ENCODE results near the gene HOXC12. TPM values are rescaled to one million over a fixed set of nuclear protein-coding genes. Genes with fewer than 3 reads are reported as not detected.
A peak's percentile ranks its signal among the peaks of the same experiment; 100 is the strongest.

The HOXC12 gene
- total and polyA plus RNA-seq, 3 experiments from 2014 or later, result not detected

- H3K27me3 Mint-ChIP-seq, result peaks cover 91 to 95% of the 10 kb centered on the region in 2 donors
- CTCF ChIA-PET, result interaction anchor here (1.2 kb wide), 1 partner anchor 40 kb away, joined by 3 read pairs; no protein-coding TSS in a partner anchor
- H3K9me3 ChIP-seq (ENCODE audit: low read length), result no peaks in the 10 kb centered on the region
These were observed 2.9 kb upstream of the HOXC12 start for GRCh38 chr12:53951577-53952334.

DNA sequence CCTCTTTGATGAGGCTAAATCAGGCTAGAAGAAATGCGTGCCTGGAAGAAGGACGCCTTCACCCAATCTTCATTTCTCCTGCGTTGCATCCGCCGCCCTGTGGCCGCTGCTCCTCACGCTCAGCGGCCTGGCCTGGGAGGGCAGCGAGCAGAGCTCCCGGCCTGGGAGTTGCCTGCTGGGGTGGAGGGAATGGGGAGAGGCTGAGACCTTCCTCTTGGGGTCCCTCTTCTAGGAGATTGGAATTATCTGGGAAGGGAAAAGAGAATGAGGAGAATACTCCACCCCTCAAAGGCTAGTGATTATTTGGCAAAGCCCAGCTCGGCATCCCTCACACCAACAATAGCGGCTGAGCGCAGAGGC lies 2.4 kb upstream of the HOXC12 start:
- no peak overlapping the region for H3K4me3 ChIP-seq (ENCODE audit: low read length)
- ChIA-PET CTCF (no interaction called here), POLR2A (no interaction called here)
- H3K4me1 ChIP-seq (ENCODE audit: insufficient read depth, low read length), result peaks cover 21% of the 10 kb centered on the region
- H3K9me3 ChIP-seq (ENCODE audit: low read length), result no peaks in the 10 kb centered on the region
- peaks cover 90% of the 10 kb centered on the region for H3K27me3 ChIP-seq (ENCODE audit: insufficient read depth, low read length, poor library complexity, severe bottlenecking)
- peaks cover 19 to 43% (median 22%) of the 10 kb centered on the region in 3 donors for H3K4me1 Mint-ChIP-seq
- peaks cover 90 to 95% of the 10 kb centered on the region in 2 donors for H3K27me3 Mint-ChIP-seq
- peaks cover 0 to 2% (median 0%) of the 10 kb centered on the region in 3 donors for H3K36me3 Mint-ChIP-seq
- no peak overlapping the region for H3K27ac ChIP-seq (ENCODE audit: low read depth, low read length)
- H3K9me3 Mint-ChIP-seq, result peaks cover 0 to 12% (median 4%) of the 10 kb centered on the region in 5 donors
- H3K27ac Mint-ChIP-seq, result peak overlapping the region in 2 of 8 donors; percentile 25 to 72
- H3K4me3 Mint-ChIP-seq, result peak overlapping the region in 6 of 7 donors; percentile 28 to 77 (median 33)
- no peaks in the 10 kb centered on the region for H3K36me3 ChIP-seq (ENCODE audit: insufficient read depth, low read length)
- DNase-seq, result no peak

More at GRCh38 chr12:53951577-53952334, 2.9 kb upstream of the HOXC12 start:
- H3K4me3 Mint-ChIP-seq, result peak overlapping the region in 5 of 7 donors; percentile 0 to 77 (median 59)
- Histone ChIP-seq H3K27ac (ENCODE audit: low read depth, low read length) (no peak overlapping the region), H3K27me3 (ENCODE audit: insufficient read depth, low read length, poor library complexity, severe bottlenecking) (peaks cover 88% of the 10 kb centered on the region), H3K36me3 (ENCODE audit: insufficient read depth, low read length) (no peaks in the 10 kb centered on the region), H3K4me1 (ENCODE audit: insufficient read depth, low read length) (peaks cover 19% of the 10 kb centered on the region), H3K4me3 (ENCODE audit: low read length) (no peak overlapping the region)
- H3K4me1 Mint-ChIP-seq, result peaks cover 17 to 38% (median 20%) of the 10 kb centered on the region in 3 donors
- peak overlapping the region in 4 of 8 donors; percentile 5 to 72 (median 36) for H3K27ac Mint-ChIP-seq
- peaks cover 0 to 12% (median 4%) of the 10 kb centered on the region in 5 donors for H3K9me3 Mint-ChIP-seq
- no peak for DNase-seq
- POLR2A ChIA-PET, result no interaction called here
- peaks cover 0 to 2% (median 0%) of the 10 kb centered on the region in 3 donors for H3K36me3 Mint-ChIP-seq

DNA sequence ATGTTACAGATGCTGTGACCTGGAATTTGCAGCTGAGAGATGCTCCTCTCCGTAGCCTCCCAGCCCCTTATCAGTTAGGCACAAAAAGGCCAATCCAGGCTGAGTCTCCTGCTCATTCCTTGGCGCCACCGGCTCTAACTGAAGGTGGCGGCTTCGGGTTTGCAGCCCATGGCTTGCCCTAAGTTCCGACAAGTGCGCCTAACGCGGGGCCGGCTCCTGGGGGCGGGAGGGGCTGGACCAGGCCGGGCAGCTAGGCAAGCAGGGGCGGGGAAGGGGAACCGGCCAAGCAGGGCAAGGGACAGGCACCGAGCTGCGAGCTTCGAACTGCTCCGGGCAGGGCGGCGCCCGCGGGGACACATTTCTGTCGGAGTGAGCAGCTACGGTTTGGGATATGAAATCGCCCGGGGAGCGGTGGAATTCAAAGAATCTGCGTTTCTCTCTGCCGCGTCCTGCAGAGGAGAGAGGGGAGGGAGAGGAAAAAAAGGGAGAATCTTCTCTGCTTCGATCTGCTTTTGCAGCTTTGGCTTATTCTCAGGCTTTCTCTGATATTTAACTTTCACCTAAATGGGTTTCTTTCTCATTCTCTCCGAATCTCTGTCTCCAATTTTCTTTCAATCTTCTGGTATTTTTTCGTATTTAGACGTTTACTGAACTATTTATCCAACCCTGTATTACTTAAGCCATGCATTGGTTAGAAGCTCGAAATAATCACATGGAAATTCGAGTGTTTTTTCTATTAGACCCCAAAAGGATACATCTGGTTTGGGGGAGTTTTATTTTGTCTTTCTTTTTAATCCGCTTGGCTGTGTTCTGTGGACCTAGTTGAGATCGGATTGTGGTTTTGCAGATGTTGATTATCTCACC lies 1.6 kb upstream of the HOXC12 start:
- Mint-ChIP-seq H3K27me3 (peaks cover 89 to 94% of the 10 kb centered on the region in 2 donors), H3K9me3 (peaks cover 0 to 12% (median 4%) of the 10 kb centered on the region in 5 donors), H3K4me1 (peaks cover 19 to 43% (median 22%) of the 10 kb centered on the region in 3 donors), H3K27ac (peak overlapping the region in 4 of 8 donors; percentile 44 to 72 (median 56)), H3K4me3 (peak overlapping the region in 6 of 7 donors; percentile 28 to 69 (median 36)), H3K36me3 (peaks cover 0 to 2% (median 0%) of the 10 kb centered on the region in 3 donors)
- Histone ChIP-seq H3K27me3 (ENCODE audit: insufficient read depth, low read length, poor library complexity, severe bottlenecking) (peaks cover 96% of the 10 kb centered on the region), H3K36me3 (ENCODE audit: insufficient read depth, low read length) (no peaks in the 10 kb centered on the region), H3K27ac (ENCODE audit: low read depth, low read length) (no peak overlapping the region), H3K9me3 (ENCODE audit: low read length) (no peaks in the 10 kb centered on the region), H3K4me3 (ENCODE audit: low read length) (no peak overlapping the region), H3K4me1 (ENCODE audit: insufficient read depth, low read length) (peaks cover 21% of the 10 kb centered on the region)
- no peak for DNase-seq
- POLR2A ChIA-PET, result interaction anchor here (0.5 kb wide), 1 partner anchor 79 kb away, joined by 3 read pairs; no protein-coding TSS in a partner anchor
- CTCF ChIA-PET, result interaction anchor here (1.0 kb wide), 1 partner anchor 19 kb away, joined by 3 read pairs; no protein-coding TSS in a partner anchor

GRCh38 chr12:53953831-53954693 lies 641 bp upstream of the HOXC12 start:
- H3K27me3 ChIP-seq (ENCODE audit: insufficient read depth, low read length, poor library complexity, severe bottlenecking), result peaks cover 94% of the 10 kb centered on the region
- H3K36me3 ChIP-seq (ENCODE audit: insufficient read depth, low read length), result no peaks in the 10 kb centered on the region
- Mint-ChIP-seq H3K27me3 (peaks cover 89 to 94% of the 10 kb centered on the region in 2 donors), H3K4me1 (peaks cover 19 to 43% (median 25%) of the 10 kb centered on the region in 3 donors), H3K36me3 (peaks cover 0 to 2% (median 0%) of the 10 kb centered on the region in 3 donors), H3K4me3 (peak overlapping the region in 3 of 7 donors; percentile 20 to 69 (median 39)), H3K27ac (peak overlapping the region in 2 of 8 donors; percentile 39 to 72), H3K9me3 (peaks cover 0 to 12% (median 4%) of the 10 kb centered on the region in 5 donors)
- no peak for DNase-seq
- ChIA-PET CTCF (interaction anchor here (0.6 to 1.0 kb wide), 2 partner anchors 20 to 24 kb away, joined by 3 read pairs; no protein-coding TSS in a partner anchor), POLR2A (interaction anchor here (0.5 kb wide), 1 partner anchor 15 kb away, joined by 3 read pairs; no protein-coding TSS in a partner anchor)
- no peaks in the 10 kb centered on the region for H3K9me3 ChIP-seq (ENCODE audit: low read length)
- no peak overlapping the region for H3K4me3 ChIP-seq (ENCODE audit: low read length)
- no peak overlapping the region for H3K27ac ChIP-seq (ENCODE audit: low read depth, low read length)
- peaks cover 21% of the 10 kb centered on the region for H3K4me1 ChIP-seq (ENCODE audit: insufficient read depth, low read length)

DNA sequence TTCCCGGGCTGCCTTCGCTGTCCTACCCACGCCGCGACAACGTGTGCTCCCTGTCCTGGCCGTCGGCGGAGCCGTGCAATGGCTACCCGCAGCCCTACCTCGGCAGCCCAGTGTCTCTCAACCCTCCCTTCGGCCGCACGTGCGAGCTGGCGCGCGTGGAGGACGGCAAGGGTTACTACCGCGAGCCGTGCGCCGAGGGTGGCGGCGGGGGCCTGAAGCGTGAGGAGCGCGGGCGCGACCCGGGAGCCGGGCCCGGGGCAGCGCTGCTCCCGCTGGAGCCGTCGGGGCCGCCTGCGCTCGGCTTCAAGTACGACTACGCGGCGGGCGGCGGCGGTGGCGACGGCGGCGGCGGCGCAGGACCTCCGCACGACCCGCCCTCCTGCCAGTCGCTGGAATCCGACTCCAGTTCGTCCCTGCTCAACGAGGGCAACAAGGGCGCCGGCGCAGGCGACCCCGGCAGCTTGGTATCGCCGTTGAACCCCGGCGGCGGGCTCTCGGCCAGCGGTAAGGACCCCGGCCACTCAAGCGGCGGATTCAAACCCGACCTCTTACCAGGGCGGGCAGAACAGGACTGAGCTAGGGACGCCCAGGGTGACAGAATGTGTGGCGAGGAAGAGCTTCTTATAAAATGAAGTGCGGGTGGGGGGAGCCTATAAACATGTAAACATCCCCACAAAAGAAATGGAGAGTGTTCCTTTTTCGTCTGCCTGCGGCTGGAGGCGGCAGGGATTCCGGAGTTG lies 503 bp downstream of the HOXC12 start:
- Mint-ChIP-seq H3K27me3 (peaks cover 88 to 94% of the 10 kb centered on the region in 2 donors), H3K9me3 (peaks cover 0 to 12% (median 4%) of the 10 kb centered on the region in 5 donors), H3K4me1 (peaks cover 24 to 44% (median 29%) of the 10 kb centered on the region in 3 donors), H3K4me3 (peak overlapping the region in 2 of 7 donors; percentile 41 to 44), H3K36me3 (peaks cover 0 to 2% (median 0%) of the 10 kb centered on the region in 3 donors), H3K27ac (peak overlapping the region in 1 of 8 donors; percentile 24)
- Histone ChIP-seq H3K27me3 (ENCODE audit: insufficient read depth, low read length, poor library complexity, severe bottlenecking) (peaks cover 95% of the 10 kb centered on the region), H3K9me3 (ENCODE audit: low read length) (no peaks in the 10 kb centered on the region), H3K27ac (ENCODE audit: low read depth, low read length) (no peak overlapping the region), H3K4me3 (ENCODE audit: low read length) (no peak overlapping the region), H3K36me3 (ENCODE audit: insufficient read depth, low read length) (no peaks in the 10 kb centered on the region), H3K4me1 (ENCODE audit: insufficient read depth, low read length) (peaks cover 21% of the 10 kb centered on the region)
- CTCF ChIA-PET, result no interaction called here
- POLR2A ChIA-PET, result no interaction called here
- no peak for DNase-seq

DNA sequence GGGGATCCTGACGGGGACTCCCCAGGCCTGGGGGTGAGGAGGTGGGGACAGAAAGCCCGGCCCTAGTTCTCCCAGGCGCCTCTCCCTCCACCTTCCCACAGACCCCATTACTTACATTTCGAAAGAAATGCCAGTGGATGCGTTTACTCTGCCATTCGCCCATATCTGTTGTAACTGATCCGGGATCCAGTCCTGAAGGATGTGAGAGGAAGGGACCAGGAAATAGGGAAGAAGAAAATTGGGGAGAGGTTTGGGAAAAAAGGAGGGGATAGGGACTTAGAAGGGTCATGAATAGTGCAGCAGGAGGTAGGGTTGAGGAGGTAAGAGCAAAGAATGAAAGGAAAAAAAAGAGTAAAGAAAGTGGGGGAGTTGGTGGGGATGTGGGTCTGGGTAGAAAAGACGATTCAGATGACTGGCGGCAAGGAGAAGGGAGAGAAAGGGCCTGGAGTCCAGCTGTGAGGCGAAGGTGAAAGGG lies 1.1 kb downstream of the HOXC12 start:
- no peaks in the 10 kb centered on the region for H3K9me3 ChIP-seq (ENCODE audit: low read length)
- no peak overlapping the region for H3K4me3 ChIP-seq (ENCODE audit: low read length)
- ChIA-PET CTCF (no interaction called here), POLR2A (interaction anchor here (0.5 kb wide), 1 partner anchor 53 kb away, joined by 3 read pairs; the partner anchor contains the start of gene HOXC8)
- H3K4me1 Mint-ChIP-seq, result peaks cover 29 to 48% (median 30%) of the 10 kb centered on the region in 3 donors
- peaks cover 87 to 93% of the 10 kb centered on the region in 2 donors for H3K27me3 Mint-ChIP-seq
- H3K9me3 Mint-ChIP-seq, result peaks cover 0 to 12% (median 4%) of the 10 kb centered on the region in 5 donors
- H3K4me3 Mint-ChIP-seq, result peak overlapping the region in 4 of 7 donors; percentile 33 to 44 (median 39)
- no peak for DNase-seq
- peak overlapping the region in 4 of 8 donors; percentile 3 to 62 (median 34) for H3K27ac Mint-ChIP-seq
- peaks cover 21% of the 10 kb centered on the region for H3K4me1 ChIP-seq (ENCODE audit: insufficient read depth, low read length)
- H3K36me3 ChIP-seq (ENCODE audit: insufficient read depth, low read length), result no peaks in the 10 kb centered on the region
- no peak overlapping the region for H3K27ac ChIP-seq (ENCODE audit: low read depth, low read length)
- H3K36me3 Mint-ChIP-seq, result peaks cover 0 to 2% (median 0%) of the 10 kb centered on the region in 3 donors
- peaks cover 95% of the 10 kb centered on the region for H3K27me3 ChIP-seq (ENCODE audit: insufficient read depth, low read length, poor library complexity, severe bottlenecking)
